ENCODE results near the gene THSD4.

THSD4 gene

DNA sequence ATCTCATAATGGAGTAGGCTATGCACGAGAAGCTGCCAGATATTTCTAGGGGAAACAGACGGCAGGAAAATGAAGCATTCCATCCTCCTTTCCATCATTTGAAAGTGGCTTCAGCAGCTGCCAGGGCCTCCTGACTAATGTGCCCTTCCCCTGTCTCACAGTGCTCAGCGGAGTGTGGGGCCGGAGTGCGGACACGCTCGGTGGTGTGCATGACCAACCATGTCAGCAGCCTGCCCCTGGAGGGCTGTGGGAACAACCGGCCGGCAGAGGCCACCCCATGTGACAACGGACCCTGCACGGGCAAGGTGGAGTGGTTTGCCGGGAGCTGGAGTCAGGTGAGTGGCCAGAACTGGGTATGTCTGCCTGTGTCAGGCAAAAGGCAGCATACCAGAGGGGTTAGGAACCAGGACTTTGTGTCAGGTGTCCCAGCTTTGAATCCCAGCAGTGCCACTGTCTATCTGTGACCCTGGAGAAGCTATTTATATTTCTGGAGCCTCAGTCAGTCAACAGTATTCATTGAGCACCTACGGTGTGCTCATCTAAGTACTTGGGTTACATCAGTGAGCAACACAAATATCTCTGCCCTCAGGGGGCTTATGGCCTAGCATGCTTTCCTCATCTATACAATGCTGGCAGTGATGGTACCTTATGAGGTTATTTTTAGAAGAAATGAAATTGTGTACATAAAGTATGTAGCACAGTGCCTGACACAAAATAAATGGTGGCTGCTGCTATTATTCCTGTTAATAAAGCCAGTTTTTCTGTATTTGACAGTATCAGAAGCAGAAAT, 642.7 kb downstream of the THSD4 start:
- Histone ChIP-seq H3K9me3 (ENCODE audit: control insufficient read depth in 1 of 2, low read length in 2 of 2) (peaks cover 0 to 4% of the 10 kb centered on the region in 2 donors), H3K4me1 (ENCODE audit: control insufficient read depth in 1 of 2, insufficient read depth in 2 of 2, low read length in 2 of 2) (no peaks in the 10 kb centered on the region), H3K4me3 (ENCODE audit: low read depth in 1 of 2, low read length in 2 of 2) (no peak overlapping the region), H3K36me3 (ENCODE audit: control insufficient read depth in 1 of 2, insufficient read depth in 2 of 2, low read length in 2 of 2) (no peaks in the 10 kb centered on the region), H3K27ac (ENCODE audit: low read length) (no peak overlapping the region), H3K27me3 (ENCODE audit: low read depth, low read length) (no peaks in the 10 kb centered on the region)

DNA sequence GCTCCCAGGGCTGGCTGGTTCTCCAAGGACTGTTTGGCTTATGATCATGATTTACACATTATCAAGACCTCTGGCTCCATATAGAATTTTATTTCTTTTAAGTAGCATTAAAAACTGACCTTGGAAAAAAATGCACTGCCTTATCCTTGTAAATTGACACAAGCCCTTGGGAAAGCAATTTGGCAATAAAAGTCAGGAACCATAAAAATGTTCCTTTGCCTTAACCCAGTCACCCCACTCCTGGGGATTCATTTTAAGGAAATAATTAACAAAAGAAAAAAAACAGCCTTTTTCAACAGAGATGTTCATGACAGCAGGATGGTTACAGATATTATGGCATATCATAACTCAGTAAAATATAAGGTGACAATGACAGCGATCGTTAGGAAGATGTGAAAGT, 643.4 kb downstream of the THSD4 start:
- H3K4me1 ChIP-seq (ENCODE audit: control insufficient read depth in 1 of 2, insufficient read depth in 2 of 2, low read length in 2 of 2), result no peaks in the 10 kb centered on the region
- no peaks in the 10 kb centered on the region for H3K36me3 ChIP-seq (ENCODE audit: control insufficient read depth in 1 of 2, insufficient read depth in 2 of 2, low read length in 2 of 2)
- no peak overlapping the region for H3K27ac ChIP-seq (ENCODE audit: low read length)
- peaks cover 0 to 4% of the 10 kb centered on the region in 2 donors for H3K9me3 ChIP-seq (ENCODE audit: control insufficient read depth in 1 of 2, low read length in 2 of 2)
- H3K4me3 ChIP-seq (ENCODE audit: low read depth in 1 of 2, low read length in 2 of 2), result no peak overlapping the region
- H3K27me3 ChIP-seq (ENCODE audit: low read depth, low read length), result no peaks in the 10 kb centered on the region

GRCh38 chr15:71760852-71761251, 645.6 kb downstream of the THSD4 start:
- no peak overlapping the region for H3K27ac ChIP-seq (ENCODE audit: low read length)
- H3K9me3 ChIP-seq (ENCODE audit: control insufficient read depth in 1 of 2, low read length in 2 of 2), result peaks cover 0 to 4% of the 10 kb centered on the region in 2 donors
- no peaks in the 10 kb centered on the region for H3K4me1 ChIP-seq (ENCODE audit: control insufficient read depth in 1 of 2, insufficient read depth in 2 of 2, low read length in 2 of 2)
- no peaks in the 10 kb centered on the region for H3K27me3 ChIP-seq (ENCODE audit: low read depth, low read length)
- H3K4me3 ChIP-seq (ENCODE audit: low read depth in 1 of 2, low read length in 2 of 2), result no peak overlapping the region
- peaks cover 0 to 4% of the 10 kb centered on the region in 2 donors for H3K36me3 ChIP-seq (ENCODE audit: control insufficient read depth in 1 of 2, insufficient read depth in 2 of 2, low read length in 2 of 2)

DNA sequence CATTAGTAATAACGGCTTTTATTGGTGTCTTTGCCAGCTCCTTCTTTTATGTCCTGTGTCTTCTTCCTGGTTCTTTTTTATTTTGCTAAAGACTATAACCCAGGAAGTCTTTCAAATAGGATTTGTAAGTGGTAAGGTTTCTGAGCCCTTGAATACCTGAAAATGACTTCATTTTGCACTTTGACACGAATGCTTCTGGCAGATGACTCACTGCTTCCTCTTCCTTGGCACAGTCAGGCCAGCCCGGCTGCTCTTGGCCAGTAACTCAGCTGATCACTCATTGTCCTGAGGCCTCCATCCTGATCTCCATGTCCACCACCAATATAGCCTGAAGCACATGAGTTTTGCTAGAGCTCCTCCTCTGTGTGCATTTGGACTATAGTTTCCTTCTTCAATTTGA, 646.4 kb downstream of the THSD4 start:
- Histone ChIP-seq H3K4me1 (ENCODE audit: control insufficient read depth in 1 of 2, insufficient read depth in 2 of 2, low read length in 2 of 2) (no peaks in the 10 kb centered on the region), H3K9me3 (ENCODE audit: control insufficient read depth in 1 of 2, low read length in 2 of 2) (peaks cover 0 to 4% of the 10 kb centered on the region in 2 donors), H3K4me3 (ENCODE audit: low read depth in 1 of 2, low read length in 2 of 2) (no peak overlapping the region), H3K27ac (ENCODE audit: low read length) (no peak overlapping the region), H3K27me3 (ENCODE audit: low read depth, low read length) (no peaks in the 10 kb centered on the region), H3K36me3 (ENCODE audit: control insufficient read depth in 1 of 2, insufficient read depth in 2 of 2, low read length in 2 of 2) (peaks cover 0 to 4% of the 10 kb centered on the region in 2 donors)

DNA sequence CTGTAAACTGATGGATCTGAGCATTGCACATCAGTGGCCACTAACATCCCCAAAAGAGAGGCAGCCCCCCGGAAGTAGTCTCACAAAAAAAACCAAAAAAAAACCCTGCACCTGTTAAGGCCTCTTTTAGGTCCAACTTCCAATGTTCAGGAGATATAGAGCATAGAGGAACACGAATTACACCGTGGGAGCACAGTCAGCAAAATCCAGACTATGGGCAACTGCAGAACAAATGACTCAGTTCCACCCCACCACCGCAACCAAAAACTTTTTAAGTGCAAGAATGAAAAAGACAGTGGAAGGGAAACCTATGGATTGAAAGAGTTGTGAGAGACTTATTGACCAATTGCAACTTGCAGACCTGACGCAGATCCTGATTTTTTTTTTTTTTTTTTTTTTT, 652.9 kb downstream of the THSD4 start:
- no peaks in the 10 kb centered on the region for H3K9me3 ChIP-seq (ENCODE audit: control insufficient read depth in 1 of 2, low read length in 2 of 2)
- H3K27me3 ChIP-seq (ENCODE audit: low read depth, low read length), result no peaks in the 10 kb centered on the region
- no peaks in the 10 kb centered on the region for H3K4me1 ChIP-seq (ENCODE audit: control insufficient read depth in 1 of 2, insufficient read depth in 2 of 2, low read length in 2 of 2)
- H3K27ac ChIP-seq (ENCODE audit: low read length), result no peak overlapping the region
- H3K4me3 ChIP-seq (ENCODE audit: low read depth in 1 of 2, low read length in 2 of 2), result no peak overlapping the region
- peaks cover 0 to 4% of the 10 kb centered on the region in 2 donors for H3K36me3 ChIP-seq (ENCODE audit: control insufficient read depth in 1 of 2, insufficient read depth in 2 of 2, low read length in 2 of 2)

DNA sequence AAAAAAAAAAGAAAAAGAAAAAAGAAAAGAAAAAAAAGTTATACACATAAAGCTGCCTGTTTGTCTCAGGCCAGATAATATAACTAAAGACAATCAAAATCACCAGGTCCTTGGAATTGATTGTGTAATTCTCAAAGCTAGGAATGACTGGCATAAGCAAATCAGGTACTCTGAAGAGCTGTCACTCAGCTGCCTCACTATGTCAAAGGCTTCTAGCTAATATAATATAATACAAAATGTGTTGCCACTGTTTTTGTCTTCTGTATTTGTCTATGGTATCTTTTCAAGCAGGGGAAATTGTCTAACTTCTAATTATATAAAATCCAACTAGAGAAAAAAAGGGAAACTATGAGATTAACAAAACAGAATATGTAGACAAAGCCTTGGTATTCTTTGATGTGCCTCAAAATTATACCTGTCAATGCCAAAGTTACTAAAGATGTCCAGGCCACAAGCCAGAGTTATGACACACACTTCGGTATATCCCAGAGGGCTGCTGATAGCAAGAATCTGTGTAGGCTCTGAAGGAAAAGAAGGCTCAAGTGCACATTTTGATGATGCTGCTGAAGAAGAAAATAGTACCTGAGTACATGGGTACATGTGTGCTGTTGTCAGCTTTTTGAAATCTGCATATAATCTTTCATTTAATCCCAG, 658.1 kb downstream of the THSD4 start:
- Histone ChIP-seq H3K27me3 (ENCODE audit: low read depth, low read length) (no peaks in the 10 kb centered on the region), H3K4me1 (ENCODE audit: control insufficient read depth in 1 of 2, insufficient read depth in 2 of 2, low read length in 2 of 2) (no peaks in the 10 kb centered on the region), H3K27ac (ENCODE audit: low read length) (no peak overlapping the region), H3K4me3 (ENCODE audit: low read depth in 1 of 2, low read length in 2 of 2) (no peak overlapping the region), H3K36me3 (ENCODE audit: control insufficient read depth in 1 of 2, insufficient read depth in 2 of 2, low read length in 2 of 2) (no peaks in the 10 kb centered on the region), H3K9me3 (ENCODE audit: control insufficient read depth in 1 of 2, low read length in 2 of 2) (no peaks in the 10 kb centered on the region)

DNA sequence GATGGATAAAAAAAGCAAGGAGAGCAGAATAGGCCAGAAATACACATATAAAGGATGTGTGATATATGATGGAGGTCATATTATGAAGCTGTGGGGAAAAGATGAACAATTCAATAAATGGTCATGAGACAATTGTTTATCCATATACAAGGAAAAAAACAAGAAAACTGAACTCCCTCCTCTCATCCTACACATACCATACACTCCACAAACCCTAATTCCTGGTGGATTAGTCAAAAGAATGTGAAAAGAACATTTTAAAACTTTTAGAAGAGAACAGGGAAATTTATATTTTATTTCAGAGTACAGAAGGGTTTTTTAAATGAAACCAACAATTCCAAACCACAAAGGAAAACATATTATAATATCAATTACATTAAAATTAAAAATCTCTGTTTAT, 660.6 kb downstream of the THSD4 start:
- no peak overlapping the region for H3K4me3 ChIP-seq (ENCODE audit: low read depth in 1 of 2, low read length in 2 of 2)
- H3K27me3 ChIP-seq (ENCODE audit: low read depth, low read length), result no peaks in the 10 kb centered on the region
- no peaks in the 10 kb centered on the region for H3K9me3 ChIP-seq (ENCODE audit: control insufficient read depth in 1 of 2, low read length in 2 of 2)
- H3K4me1 ChIP-seq (ENCODE audit: control insufficient read depth in 1 of 2, insufficient read depth in 2 of 2, low read length in 2 of 2), result no peaks in the 10 kb centered on the region
- no peaks in the 10 kb centered on the region for H3K36me3 ChIP-seq (ENCODE audit: control insufficient read depth in 1 of 2, insufficient read depth in 2 of 2, low read length in 2 of 2)
- H3K27ac ChIP-seq (ENCODE audit: low read length), result no peak overlapping the region

DNA sequence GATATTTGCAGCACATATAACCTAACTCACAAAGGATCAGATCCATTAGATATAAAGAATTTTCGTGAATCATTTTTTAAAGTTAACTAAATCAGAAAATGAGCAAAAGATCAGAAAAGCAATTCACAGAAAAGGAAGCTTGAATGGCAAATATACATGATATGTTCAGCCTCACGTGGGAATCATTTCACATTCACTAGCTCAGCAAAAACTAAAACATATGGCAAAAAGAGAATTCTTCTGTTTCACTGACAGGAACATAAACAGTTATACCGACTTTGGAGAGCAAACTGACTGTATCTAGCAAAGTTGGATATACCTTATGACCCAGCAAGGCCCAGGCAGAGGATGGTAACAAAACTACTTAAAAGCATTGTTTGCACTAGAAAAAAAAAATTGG, 661.0 kb downstream of the THSD4 start:
- Histone ChIP-seq H3K27me3 (ENCODE audit: low read depth, low read length) (no peaks in the 10 kb centered on the region), H3K36me3 (ENCODE audit: control insufficient read depth in 1 of 2, insufficient read depth in 2 of 2, low read length in 2 of 2) (no peaks in the 10 kb centered on the region), H3K4me1 (ENCODE audit: control insufficient read depth in 1 of 2, insufficient read depth in 2 of 2, low read length in 2 of 2) (no peaks in the 10 kb centered on the region), H3K9me3 (ENCODE audit: control insufficient read depth in 1 of 2, low read length in 2 of 2) (no peaks in the 10 kb centered on the region), H3K27ac (ENCODE audit: low read length) (no peak overlapping the region), H3K4me3 (ENCODE audit: low read depth in 1 of 2, low read length in 2 of 2) (no peak overlapping the region)

- H3K36me3 ChIP-seq (ENCODE audit: control insufficient read depth in 1 of 2, insufficient read depth in 2 of 2, low read length in 2 of 2), result no peaks in the 10 kb centered on the region
- no peaks in the 10 kb centered on the region for H3K9me3 ChIP-seq (ENCODE audit: control insufficient read depth in 1 of 2, low read length in 2 of 2)
- no peak overlapping the region for H3K4me3 ChIP-seq (ENCODE audit: low read depth in 1 of 2, low read length in 2 of 2)
- H3K27me3 ChIP-seq (ENCODE audit: low read depth, low read length), result no peaks in the 10 kb centered on the region
- H3K27ac ChIP-seq (ENCODE audit: low read length), result no peak overlapping the region
- H3K4me1 ChIP-seq (ENCODE audit: control insufficient read depth in 1 of 2, insufficient read depth in 2 of 2, low read length in 2 of 2), result no peaks in the 10 kb centered on the region
These were observed 662.1 kb downstream of the THSD4 start for GRCh38 chr15:71777216-71777943.

DNA sequence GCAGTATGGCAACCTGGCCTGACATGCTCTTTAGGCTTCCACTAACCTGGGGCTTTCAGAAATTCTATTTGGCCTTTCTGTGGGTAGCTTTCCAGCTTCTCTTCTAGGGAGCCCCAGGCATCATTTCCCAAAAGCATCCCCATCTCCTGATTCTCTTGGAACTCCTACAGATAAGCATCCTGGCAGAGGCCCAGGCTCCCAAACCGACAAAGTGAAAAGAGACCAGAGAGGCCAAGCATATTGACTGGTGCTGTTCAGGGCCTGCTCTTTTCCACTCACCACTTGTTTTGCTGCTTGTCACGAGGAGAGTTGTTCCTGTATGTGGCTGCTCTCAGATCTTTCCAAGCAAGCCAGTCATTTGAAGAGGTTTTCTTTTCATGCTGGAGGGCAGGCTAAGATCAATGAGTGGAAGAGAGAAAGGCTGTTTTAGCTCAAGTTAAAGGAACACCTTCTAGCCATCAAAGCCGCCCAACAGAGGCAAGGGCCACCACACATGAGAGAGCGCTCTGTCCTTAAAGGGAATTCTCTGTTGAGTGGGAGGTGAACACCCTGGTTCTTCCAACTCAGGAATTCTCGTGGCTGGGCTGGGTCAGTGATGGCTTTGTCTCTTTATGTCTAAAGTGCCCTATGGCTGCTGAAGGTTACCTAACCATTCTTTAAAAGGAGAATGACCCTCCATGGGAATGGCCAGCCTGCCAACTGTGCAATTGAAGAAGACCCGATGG, 664.0 kb downstream of the THSD4 start:
- no peaks in the 10 kb centered on the region for H3K27me3 ChIP-seq (ENCODE audit: low read depth, low read length)
- no peaks in the 10 kb centered on the region for H3K9me3 ChIP-seq (ENCODE audit: control insufficient read depth in 1 of 2, low read length in 2 of 2)
- H3K4me1 ChIP-seq (ENCODE audit: control insufficient read depth in 1 of 2, insufficient read depth in 2 of 2, low read length in 2 of 2), result no peaks in the 10 kb centered on the region
- H3K27ac ChIP-seq (ENCODE audit: low read length), result no peak overlapping the region
- H3K4me3 ChIP-seq (ENCODE audit: low read depth in 1 of 2, low read length in 2 of 2), result no peak overlapping the region
- no peaks in the 10 kb centered on the region for H3K36me3 ChIP-seq (ENCODE audit: control insufficient read depth in 1 of 2, insufficient read depth in 2 of 2, low read length in 2 of 2)
